ENCODE measurements around the gene SOX18. TPM values are rescaled to one million over a fixed set of nuclear protein-coding genes. Genes with fewer than 3 reads are reported as not detected.

The SOX18 gene
- polyA plus RNA-seq, 3 donors, result not detected

- Histone ChIP-seq H2AFZ (ENCODE audit: insufficient read depth, low read depth, low read length, poor library complexity, severe bottlenecking) (no peak overlapping the region), H3K9me3 (replicated peaks in 1 of 2; ENCODE audit: control insufficient read depth in 1 of 2, insufficient read depth in 1 of 2, low read length in 2 of 2) (no peaks in the 10 kb centered on the region), H3K27me3 (ENCODE audit: control insufficient read depth in 2 of 2, insufficient read depth in 2 of 2, low read length in 2 of 2) (peaks cover 24 to 65% of the 10 kb centered on the region in 2 donors), H3K9ac (ENCODE audit: insufficient read depth, low read length, poor library complexity, severe bottlenecking) (no peak overlapping the region), H3K4me2 (replicated peaks; ENCODE audit: extremely low read depth, low read length, poor library complexity, severe bottlenecking) (no peak overlapping the region), H3K36me3 (replicated peaks in 1 of 2; ENCODE audit: control insufficient read depth in 1 of 2, insufficient read depth in 2 of 2, low read length in 2 of 2) (no peaks in the 10 kb centered on the region), H3K79me2 (ENCODE audit: insufficient read depth, low read length) (no peaks in the 10 kb centered on the region), H4K20me1 (ENCODE audit: insufficient read depth, low read length) (no peaks in the 10 kb centered on the region), H3K4me3 (replicated peaks in 1 of 3; ENCODE audit: low read depth in 2 of 3, low read length in 3 of 3) (no peak overlapping the region), H3K4me1 (ENCODE audit: control insufficient read depth in 1 of 2, insufficient read depth in 2 of 2, low read length in 2 of 2) (peaks cover 24 to 40% of the 10 kb centered on the region in 2 donors), H3K27ac (ENCODE audit: low read depth in 1 of 2, low read length in 2 of 2) (no peak overlapping the region)
- no peak for DNase-seq
- 66% methylated on average over 11 of the region's 12 CpGs for WGBS (ENCODE audit: insufficient coverage)
- H3K27me3 Mint-ChIP-seq (ENCODE audit: low read depth in 3 of 3), result peaks cover 67 to 88% (median 71%) of the 10 kb centered on the region in 3 donors
- H3K4me1 Mint-ChIP-seq, result peaks cover 21% of the 10 kb centered on the region
- peak overlapping the region in 1 of 7 donors; percentile 57 for H3K27ac Mint-ChIP-seq
- no peak for TF ChIP-seq CTCF (IDR thresholded peaks at IDR 0.05)
- H3K9me3 Mint-ChIP-seq, result peaks cover 0 to 7% (median 2%) of the 10 kb centered on the region in 7 donors
- H3K4me3 Mint-ChIP-seq, result peak overlapping the region in 1 of 2 donors; percentile 86
- intact Hi-C loops (cut with micrococcal nuclease), result no loop called here
- H3K36me3 Mint-ChIP-seq, result no peaks in the 10 kb centered on the region
Measured at GRCh38 chr20:64040231-64041039, 9.0 kb downstream of the SOX18 start.

- intact Hi-C loops (cut with micrococcal nuclease), result loop anchor here (2.0 kb wide), 1 partner anchor 81 kb away; no protein-coding TSS in a partner anchor
- H3K4me1 ChIP-seq (ENCODE audit: control insufficient read depth in 1 of 2, insufficient read depth in 2 of 2, low read length in 2 of 2), result peaks cover 24 to 40% of the 10 kb centered on the region in 2 donors
- peaks cover 24 to 56% of the 10 kb centered on the region in 2 donors for H3K27me3 ChIP-seq (ENCODE audit: control insufficient read depth in 2 of 2, insufficient read depth in 2 of 2, low read length in 2 of 2)
Measured at GRCh38 chr20:64039293-64040160, 9.9 kb downstream of the SOX18 start.

More at GRCh38 chr20:64039293-64040160, 9.9 kb downstream of the SOX18 start:
- Mint-ChIP-seq H3K9me3 (peaks cover 0 to 4% (median 2%) of the 10 kb centered on the region in 7 donors), H3K27ac (no peak overlapping the region), H3K4me1 (peaks cover 20% of the 10 kb centered on the region), H3K36me3 (peaks cover 4 to 5% of the 10 kb centered on the region in 2 donors), H3K27me3 (ENCODE audit: low read depth in 3 of 3) (peaks cover 64 to 79% (median 66%) of the 10 kb centered on the region in 3 donors), H3K4me3 (peak overlapping the region; percentile 71 to 86)
- Histone ChIP-seq H3K79me2 (ENCODE audit: insufficient read depth, low read length) (no peaks in the 10 kb centered on the region), H4K20me1 (ENCODE audit: insufficient read depth, low read length) (no peaks in the 10 kb centered on the region), H3K4me3 (replicated peaks in 1 of 3; ENCODE audit: low read depth in 2 of 3, low read length in 3 of 3) (peak overlapping the region in 2 of 3 experiments; percentile 24 to 80), H2AFZ (ENCODE audit: insufficient read depth, low read depth, low read length, poor library complexity, severe bottlenecking) (peak overlapping the region; percentile 87), H3K4me2 (replicated peaks; ENCODE audit: extremely low read depth, low read length, poor library complexity, severe bottlenecking) (peak overlapping the region; percentile 76), H3K9me3 (replicated peaks in 1 of 2; ENCODE audit: control insufficient read depth in 1 of 2, insufficient read depth in 1 of 2, low read length in 2 of 2) (no peaks in the 10 kb centered on the region), H3K27ac (ENCODE audit: low read depth in 1 of 2, low read length in 2 of 2) (no peak overlapping the region), H3K9ac (ENCODE audit: insufficient read depth, low read length, poor library complexity, severe bottlenecking) (peak overlapping the region; percentile 10), H3K36me3 (replicated peaks in 1 of 2; ENCODE audit: control insufficient read depth in 1 of 2, insufficient read depth in 2 of 2, low read length in 2 of 2) (peaks cover 0 to 9% of the 10 kb centered on the region in 2 donors)
- WGBS (ENCODE audit: insufficient coverage), result 6% methylated on average over 11 of the region's 17 CpGs
- TF ChIP-seq CTCF (IDR thresholded peaks at IDR 0.05), result no peak
- no peak for DNase-seq

Measured in CD14-positive monocyte (primary cell).